ENCODE data around the gene CHST2.

The CHST2 gene

DNA sequence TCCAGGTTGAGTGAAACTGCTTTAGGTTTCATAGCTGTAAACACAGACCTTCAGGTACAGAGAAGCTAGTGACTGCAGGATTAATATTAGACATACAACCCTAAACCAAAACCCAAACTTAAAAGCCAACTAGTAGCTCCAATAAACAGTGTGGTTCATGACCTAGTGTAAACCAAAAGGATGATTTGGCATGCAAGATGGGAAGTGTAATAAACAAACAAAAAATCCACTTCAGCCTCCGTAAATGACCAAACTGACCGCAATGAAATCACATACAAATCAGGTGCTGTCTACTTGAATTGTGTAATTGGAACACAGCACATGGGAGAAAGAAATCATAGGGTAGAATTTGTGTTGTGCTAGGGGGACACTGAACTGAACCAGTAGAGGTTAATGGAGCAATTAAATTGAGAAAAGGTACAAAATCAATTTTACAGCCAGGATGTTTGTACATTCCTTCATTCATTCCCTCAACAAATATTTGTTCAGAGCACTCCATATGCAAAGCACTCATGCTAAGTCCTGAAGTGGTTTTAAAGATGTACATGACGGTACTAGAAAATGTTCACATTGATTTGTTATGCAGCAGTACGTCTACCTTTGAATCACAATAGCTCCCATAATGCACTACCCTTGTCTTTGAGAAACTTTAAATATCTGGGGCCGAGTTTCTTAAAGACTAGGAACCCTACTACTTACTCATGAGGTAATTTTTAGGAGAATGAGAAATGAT is 21.4 kb upstream of the CHST2 start:
- H3K27me3 ChIP-seq (ENCODE audit: insufficient read depth, low read length, poor library complexity): no peaks in the 10 kb centered on the region
- no peaks in the 10 kb centered on the region for H3K79me2 ChIP-seq (ENCODE audit: insufficient read depth, low read length)
- H3K9me3 ChIP-seq (ENCODE audit: insufficient read depth, low read length, severe bottlenecking): peaks cover 15% of the 10 kb centered on the region
- H3K36me3 ChIP-seq (ENCODE audit: insufficient read depth, low read length): no peaks in the 10 kb centered on the region
- no peak overlapping the region for H3K4me2 ChIP-seq (ENCODE audit: insufficient read depth, low read length)
- no peak for ATAC-seq (ENCODE audit: insufficient read depth, low read depth)
- TF ChIP-seq, protein P1, sequence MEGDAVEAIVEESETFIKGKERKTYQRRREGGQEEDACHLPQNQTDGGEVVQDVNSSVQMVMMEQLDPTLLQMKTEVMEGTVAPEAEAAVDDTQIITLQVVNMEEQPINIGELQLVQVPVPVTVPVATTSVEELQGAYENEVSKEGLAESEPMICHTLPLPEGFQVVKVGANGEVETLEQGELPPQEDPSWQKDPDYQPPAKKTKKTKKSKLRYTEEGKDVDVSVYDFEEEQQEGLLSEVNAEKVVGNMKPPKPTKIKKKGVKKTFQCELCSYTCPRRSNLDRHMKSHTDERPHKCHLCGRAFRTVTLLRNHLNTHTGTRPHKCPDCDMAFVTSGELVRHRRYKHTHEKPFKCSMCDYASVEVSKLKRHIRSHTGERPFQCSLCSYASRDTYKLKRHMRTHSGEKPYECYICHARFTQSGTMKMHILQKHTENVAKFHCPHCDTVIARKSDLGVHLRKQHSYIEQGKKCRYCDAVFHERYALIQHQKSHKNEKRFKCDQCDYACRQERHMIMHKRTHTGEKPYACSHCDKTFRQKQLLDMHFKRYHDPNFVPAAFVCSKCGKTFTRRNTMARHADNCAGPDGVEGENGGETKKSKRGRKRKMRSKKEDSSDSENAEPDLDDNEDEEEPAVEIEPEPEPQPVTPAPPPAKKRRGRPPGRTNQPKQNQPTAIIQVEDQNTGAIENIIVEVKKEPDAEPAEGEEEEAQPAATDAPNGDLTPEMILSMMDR (IDR thresholded peaks at IDR 0.05; ENCODE audit: borderline replicate concordance, extremely low read depth, low read length, poor library complexity, severe bottlenecking): no peak
- no peak for TF ChIP-seq EZH2 (IDR thresholded peaks at IDR 0.05; ENCODE audit: borderline replicate concordance, low read depth, low read length, severe bottlenecking)
- no peaks in the 10 kb centered on the region for H3K4me1 ChIP-seq (ENCODE audit: insufficient read depth, low read length)
- H3K4me3 ChIP-seq (ENCODE audit: low read depth in 1 of 2, low read length in 2 of 2): no peak overlapping the region
- no peaks in the 10 kb centered on the region for H4K20me1 ChIP-seq (ENCODE audit: insufficient read depth, low read length)
- no peak overlapping the region for H3K9ac ChIP-seq (ENCODE audit: low read depth, low read length)
- no peak for DNase-seq
- no peak overlapping the region for H3K27ac ChIP-seq (ENCODE audit: low read length)
- no peak overlapping the region for H2AFZ ChIP-seq (ENCODE audit: low read depth, low read length)

DNA sequence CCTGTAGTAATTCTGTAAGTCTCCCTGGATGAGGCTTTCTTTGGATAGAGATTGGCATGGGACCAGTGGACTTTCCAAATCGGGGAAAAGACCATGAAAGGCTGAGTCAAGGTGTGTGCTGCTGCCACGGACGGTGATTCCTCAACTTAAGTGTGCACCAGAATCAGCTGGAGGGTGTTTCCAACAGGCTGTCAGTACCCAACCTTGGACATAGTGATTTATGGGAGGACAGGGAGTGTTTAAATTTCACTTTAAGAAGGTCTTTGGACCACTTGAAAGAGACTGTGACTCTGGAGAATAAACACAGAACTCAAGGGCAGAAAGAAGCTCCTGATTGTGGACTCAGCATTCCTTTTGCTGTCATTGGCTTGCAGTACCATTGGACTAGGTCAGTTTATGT is 20.4 kb upstream of the CHST2 start:
- H3K36me3 ChIP-seq (ENCODE audit: insufficient read depth, low read length): no peaks in the 10 kb centered on the region
- H2AFZ ChIP-seq (ENCODE audit: low read depth, low read length): no peak overlapping the region
- DNase-seq (no peak), ATAC-seq (ENCODE audit: insufficient read depth, low read depth) (no peak)
- no peak overlapping the region for H3K4me2 ChIP-seq (ENCODE audit: insufficient read depth, low read length)
- peaks cover 19% of the 10 kb centered on the region for H3K9me3 ChIP-seq (ENCODE audit: insufficient read depth, low read length, severe bottlenecking)
- no peaks in the 10 kb centered on the region for H3K4me1 ChIP-seq (ENCODE audit: insufficient read depth, low read length)
- H3K27me3 ChIP-seq (ENCODE audit: insufficient read depth, low read length, poor library complexity): no peaks in the 10 kb centered on the region
- no peaks in the 10 kb centered on the region for H4K20me1 ChIP-seq (ENCODE audit: insufficient read depth, low read length)
- H3K4me3 ChIP-seq (ENCODE audit: low read depth in 1 of 2, low read length in 2 of 2): no peak overlapping the region
- no peak overlapping the region for H3K9ac ChIP-seq (ENCODE audit: low read depth, low read length)
- TF ChIP-seq, protein P1 (IDR thresholded peaks at IDR 0.05; ENCODE audit: borderline replicate concordance, extremely low read depth, low read length, poor library complexity, severe bottlenecking): no peak
- no peak for TF ChIP-seq EZH2 (IDR thresholded peaks at IDR 0.05; ENCODE audit: borderline replicate concordance, low read depth, low read length, severe bottlenecking)
- no peak overlapping the region for H3K27ac ChIP-seq (ENCODE audit: low read length)
- H3K79me2 ChIP-seq (ENCODE audit: insufficient read depth, low read length): no peaks in the 10 kb centered on the region

DNA sequence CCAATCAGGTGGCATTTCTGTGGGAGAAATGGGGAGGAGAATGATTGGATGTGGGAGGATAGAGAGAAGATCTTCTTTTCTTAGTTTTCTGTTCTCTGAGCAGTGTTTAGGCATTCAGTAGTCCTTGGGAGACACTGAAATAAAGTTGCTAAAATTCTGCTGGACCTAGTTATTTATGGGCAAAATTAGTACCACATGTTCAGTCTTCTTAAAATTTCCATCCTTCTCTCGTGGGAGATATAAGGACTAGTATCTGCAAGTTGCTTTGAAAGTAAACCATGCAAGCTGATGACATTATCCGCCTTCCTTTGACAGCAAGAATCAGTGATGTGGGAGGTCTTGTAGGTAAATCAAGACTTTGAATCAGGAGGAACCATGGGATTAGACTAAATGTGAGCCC is 19.9 kb upstream of the CHST2 start:
- no peak overlapping the region for H3K4me3 ChIP-seq (ENCODE audit: low read depth in 1 of 2, low read length in 2 of 2)
- no peak overlapping the region for H2AFZ ChIP-seq (ENCODE audit: low read depth, low read length)
- no peaks in the 10 kb centered on the region for H3K4me1 ChIP-seq (ENCODE audit: insufficient read depth, low read length)
- ATAC-seq (ENCODE audit: insufficient read depth, low read depth) (no peak), DNase-seq (no peak)
- H3K9ac ChIP-seq (ENCODE audit: low read depth, low read length): no peak overlapping the region
- TF ChIP-seq, protein P1 (IDR thresholded peaks at IDR 0.05; ENCODE audit: borderline replicate concordance, extremely low read depth, low read length, poor library complexity, severe bottlenecking): no peak
- no peak for TF ChIP-seq EZH2 (IDR thresholded peaks at IDR 0.05; ENCODE audit: borderline replicate concordance, low read depth, low read length, severe bottlenecking)
- H3K36me3 ChIP-seq (ENCODE audit: insufficient read depth, low read length): no peaks in the 10 kb centered on the region
- no peak overlapping the region for H3K4me2 ChIP-seq (ENCODE audit: insufficient read depth, low read length)
- H3K79me2 ChIP-seq (ENCODE audit: insufficient read depth, low read length): no peaks in the 10 kb centered on the region
- H3K27ac ChIP-seq (ENCODE audit: low read length): no peak overlapping the region
- no peaks in the 10 kb centered on the region for H4K20me1 ChIP-seq (ENCODE audit: insufficient read depth, low read length)
- no peaks in the 10 kb centered on the region for H3K27me3 ChIP-seq (ENCODE audit: insufficient read depth, low read length, poor library complexity)
- H3K9me3 ChIP-seq (ENCODE audit: insufficient read depth, low read length, severe bottlenecking): peaks cover 23% of the 10 kb centered on the region

All from DND-41 (cell line).